GM18498 (cell line): ENCODE measurements around the gene AGBL1.
"Not testable (repeated sequence)": the region's sequence is repeated elsewhere in the genome, so short reads cannot be mapped to it uniquely, and the experiment has no call there.

Experiments used
- ATAC-seq: cut with Tn5 transposase; IDR thresholded peaks from one replicate; pipeline ENCODE4 v1.9.1; 2021; ENCODE audit warnings: mild to moderate bottlenecking, moderate library complexity; ENCODE audit not compliant: unreplicated experiment

Gene AGBL1

GRCh38 chr15:86493884-86494283 lies 414.2 kb downstream of the AGBL1 start:
- no peak for ATAC-seq

- ATAC-seq: no peak
Observed at GRCh38 chr15:86494475-86494874, 414.8 kb downstream of the AGBL1 start.

DNA sequence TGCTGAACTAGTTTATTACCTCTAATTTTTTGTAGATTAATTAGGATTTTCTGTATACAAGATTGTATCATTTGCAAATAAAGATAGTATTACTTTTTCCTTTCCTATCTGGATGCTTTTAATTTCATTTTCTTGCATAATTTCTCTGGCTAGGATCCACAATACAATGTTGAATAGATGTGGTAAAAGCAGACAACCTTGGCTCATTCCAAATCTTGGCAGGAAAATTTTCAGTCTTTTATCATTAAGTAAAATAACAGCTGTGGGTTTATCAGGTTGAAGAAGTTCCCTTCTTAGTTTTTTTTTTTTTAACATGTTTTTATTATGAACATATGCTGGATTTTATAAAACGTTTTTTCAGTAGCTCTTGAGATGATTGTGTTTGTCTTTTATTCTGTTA lies 422.6 kb downstream of the AGBL1 start:
- no peak for ATAC-seq

GRCh38 chr15:86505951-86506350 lies 426.3 kb downstream of the AGBL1 start:
- ATAC-seq: no peak

- ATAC-seq: no peak
Observed at GRCh38 chr15:86506401-86506800, 426.7 kb downstream of the AGBL1 start.

DNA sequence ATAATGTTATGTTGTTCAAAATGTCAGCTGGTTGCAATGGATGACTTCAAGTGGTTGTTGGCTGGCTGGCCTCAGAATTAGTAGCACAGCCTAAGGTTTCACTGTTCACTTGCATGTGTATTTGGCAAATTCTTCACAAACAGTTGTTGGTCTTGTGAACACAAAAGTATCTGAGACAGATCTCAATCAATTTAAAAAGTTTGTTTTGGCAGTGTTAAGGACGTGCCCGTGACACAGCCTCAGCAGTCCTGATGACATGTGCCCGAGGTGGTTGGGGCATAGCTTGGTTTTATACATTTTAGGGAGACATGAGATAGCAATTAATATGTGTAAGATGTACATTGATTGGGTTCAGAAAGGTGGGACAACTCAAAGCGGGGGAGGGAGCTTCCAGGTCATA lies 436.0 kb downstream of the AGBL1 start:
- no peak for ATAC-seq

- no peak for ATAC-seq
Observed at GRCh38 chr15:86522721-86523120, 443.1 kb downstream of the AGBL1 start.

DNA sequence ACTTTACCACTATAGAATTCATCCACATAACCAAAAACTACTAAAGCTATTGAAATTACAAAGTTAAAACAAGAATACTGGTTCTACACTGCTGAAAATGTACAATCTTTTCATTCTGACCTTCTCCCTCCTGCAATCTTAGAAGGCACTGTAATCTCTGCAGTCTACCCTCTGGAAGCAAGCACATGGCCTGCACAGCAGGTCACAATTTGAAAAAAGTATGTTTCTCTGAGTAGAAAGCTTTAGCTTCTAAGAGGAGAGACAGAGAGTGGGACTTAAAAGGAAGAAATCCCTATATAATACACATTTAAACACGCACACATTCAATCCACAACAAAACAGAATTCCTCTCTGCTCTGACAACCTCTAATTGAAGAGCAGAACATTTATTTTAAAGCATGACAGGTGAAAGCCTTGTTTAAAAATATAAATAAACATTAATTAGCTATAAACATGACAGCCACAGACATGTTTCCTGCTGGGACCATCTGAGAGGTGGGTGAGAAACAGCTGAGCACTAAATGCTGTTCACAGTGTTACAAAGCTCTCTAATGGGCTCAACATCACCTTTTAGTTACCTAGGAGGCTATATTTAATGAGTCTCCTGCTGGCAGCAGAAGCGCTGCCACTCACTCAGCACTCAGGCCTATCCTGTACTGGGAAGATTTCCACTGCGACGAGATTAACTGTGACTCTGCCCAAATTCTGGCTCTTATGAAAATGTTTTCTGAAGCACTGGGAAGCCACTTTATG lies 447.4 kb downstream of the AGBL1 start:
- ATAC-seq: no peak

- not testable (repeated sequence) for ATAC-seq
Observed at GRCh38 chr15:86528094-86528493, 448.4 kb downstream of the AGBL1 start.

DNA sequence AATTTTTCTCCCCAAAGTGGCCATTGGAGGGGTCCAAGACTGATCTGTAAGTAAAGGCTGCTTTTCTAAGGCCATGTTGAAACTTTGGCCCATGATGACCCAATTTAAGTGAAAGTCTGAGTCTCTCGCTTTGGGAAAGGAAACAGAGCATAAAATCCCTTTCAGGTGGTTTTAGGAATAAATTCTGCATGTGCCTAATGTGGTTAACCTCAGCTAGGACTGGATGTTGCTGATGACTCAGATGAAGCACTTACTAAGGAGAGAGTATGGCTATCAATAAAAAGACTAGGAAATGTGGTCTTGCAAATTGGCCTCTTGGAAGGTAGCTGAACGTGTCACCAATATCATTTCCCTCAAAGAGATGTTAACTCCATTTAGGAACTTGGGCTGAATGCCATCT lies 458.5 kb downstream of the AGBL1 start:
- ATAC-seq: no peak

DNA sequence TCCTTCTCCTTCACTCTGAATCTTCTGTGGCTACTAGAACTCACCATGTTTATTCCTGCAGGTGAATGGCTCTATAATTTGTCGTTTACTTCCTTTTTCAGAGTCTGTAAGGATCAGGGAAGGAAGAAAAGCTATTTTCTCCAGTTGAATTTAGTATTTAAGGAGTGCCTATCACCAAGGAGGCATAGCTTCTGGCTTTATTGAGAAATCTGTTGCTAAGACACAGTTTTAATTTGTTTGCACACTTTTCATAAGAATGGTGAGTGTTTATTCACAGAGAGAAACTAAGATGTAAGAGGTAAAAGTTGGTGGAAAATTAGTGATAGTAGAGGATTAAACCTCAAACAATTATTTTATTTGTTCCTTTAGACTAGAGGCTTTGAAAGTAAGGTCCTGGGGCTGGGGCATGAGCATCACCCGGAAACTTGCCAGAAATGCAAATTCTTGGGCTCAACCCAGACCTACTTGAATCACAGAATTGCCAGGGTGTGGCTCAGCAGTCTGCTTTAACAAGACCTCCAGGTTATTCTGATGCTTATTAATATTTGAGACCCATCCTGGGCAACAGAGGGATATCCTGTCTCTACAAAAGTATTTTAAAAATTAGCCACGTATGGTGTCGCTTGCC lies 461.3 kb downstream of the AGBL1 start:
- no peak for ATAC-seq

- ATAC-seq: no peak
Observed at GRCh38 chr15:86541540-86541939, 461.9 kb downstream of the AGBL1 start.

GRCh38 chr15:86550075-86550474 lies 470.4 kb downstream of the AGBL1 start:
- no peak for ATAC-seq

DNA sequence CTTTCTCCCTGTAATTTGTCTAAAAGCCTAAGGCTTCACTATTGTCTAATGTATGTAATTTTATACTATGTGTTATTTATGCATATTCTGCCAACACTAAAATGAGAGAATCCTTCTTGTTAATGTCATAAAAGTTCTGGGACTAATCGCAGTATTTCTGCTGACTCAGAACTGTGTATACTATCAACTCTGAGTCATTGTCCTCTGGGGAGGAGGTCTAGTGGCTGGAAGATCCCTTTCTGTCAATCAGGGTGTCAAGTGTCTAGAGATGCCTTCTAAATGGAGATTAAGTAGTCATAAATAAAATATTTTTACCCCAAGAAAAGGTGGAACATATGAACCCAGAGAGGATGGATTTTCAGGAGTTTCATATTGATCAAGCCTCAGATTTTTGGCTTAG lies 473.4 kb downstream of the AGBL1 start:
- no peak for ATAC-seq

DNA sequence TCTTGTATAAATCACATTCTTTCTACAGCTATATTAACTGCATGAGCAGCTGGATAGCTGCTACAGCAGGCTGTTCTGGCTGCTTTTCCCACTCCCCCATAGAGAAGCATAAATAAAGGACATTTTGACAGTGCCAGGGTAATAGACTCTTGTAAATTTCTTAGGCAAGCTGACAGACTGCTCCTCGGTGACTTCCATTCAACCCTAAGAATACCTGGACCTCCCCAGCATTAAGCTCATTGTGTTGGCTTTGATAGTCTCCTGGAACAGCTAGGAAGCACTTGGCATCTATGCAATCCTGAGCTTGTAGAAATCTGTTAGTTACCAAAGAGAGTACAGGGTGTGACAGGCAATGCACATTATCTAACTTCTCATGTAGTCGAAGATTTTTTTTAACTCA lies 475.4 kb downstream of the AGBL1 start:
- no peak for ATAC-seq

DNA sequence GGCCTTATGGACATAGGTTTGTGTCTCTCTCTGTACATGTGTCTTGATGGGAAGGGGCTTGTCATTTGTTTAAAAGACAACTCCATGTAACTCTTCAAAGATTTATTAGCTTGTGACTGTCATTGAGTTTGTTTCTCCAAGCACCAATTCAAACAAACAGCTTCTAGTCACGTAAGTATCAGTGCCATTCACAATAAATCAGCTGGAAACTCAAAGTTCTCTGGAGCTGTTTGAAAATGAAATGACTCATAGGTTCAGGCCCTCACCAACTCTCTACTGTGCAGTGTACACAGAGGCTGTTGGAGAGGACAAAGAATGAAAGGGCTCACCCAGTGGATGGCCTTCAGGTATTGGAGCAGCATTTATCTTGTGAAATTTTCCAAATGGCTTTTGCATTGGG lies 476.3 kb downstream of the AGBL1 start:
- no peak for ATAC-seq

GRCh38 chr15:86556396-86557017 lies 476.8 kb downstream of the AGBL1 start:
- no peak for ATAC-seq

- no peak for ATAC-seq
Observed at GRCh38 chr15:86557018-86557550, 477.4 kb downstream of the AGBL1 start.

GRCh38 chr15:86558252-86558651 lies 478.6 kb downstream of the AGBL1 start:
- no peak for ATAC-seq

DNA sequence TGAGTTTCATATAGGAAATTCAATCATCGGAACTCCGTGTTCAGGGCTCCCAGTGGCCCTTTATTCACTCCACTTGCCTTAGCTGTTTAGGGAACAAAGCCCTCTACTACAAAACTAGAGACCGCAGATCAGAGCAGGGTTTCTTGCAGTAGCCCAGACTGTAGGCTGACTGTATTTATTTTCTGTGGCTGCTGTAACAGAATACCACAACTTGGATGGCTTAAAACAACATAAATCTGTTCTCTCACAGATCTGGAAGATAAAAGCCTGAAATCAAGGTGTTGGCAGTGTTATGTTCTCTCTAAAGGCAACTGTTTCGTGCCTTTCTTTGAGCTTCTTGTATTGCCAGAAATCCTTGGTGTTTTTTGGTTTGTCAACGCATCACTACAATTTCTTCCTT lies 479.0 kb downstream of the AGBL1 start:
- ATAC-seq: no peak

- ATAC-seq: no peak
Observed at GRCh38 chr15:86568378-86568777, 488.7 kb downstream of the AGBL1 start.

- ATAC-seq: no peak
Observed at GRCh38 chr15:86570738-86571137, 491.1 kb downstream of the AGBL1 start.
